ENCODE measurements around the gene SERPINB1. TPM values are rescaled to one million over a fixed set of nuclear protein-coding genes. Genes with fewer than 3 reads are reported as not detected.

Gene SERPINB1
- total and polyA plus RNA-seq, 10 of the 15 experiments (the other 5 are each of a cell fraction or from before 2014, with no cell fraction given) = 0.45 to 2.4 (median 0.83) TPM

DNA sequence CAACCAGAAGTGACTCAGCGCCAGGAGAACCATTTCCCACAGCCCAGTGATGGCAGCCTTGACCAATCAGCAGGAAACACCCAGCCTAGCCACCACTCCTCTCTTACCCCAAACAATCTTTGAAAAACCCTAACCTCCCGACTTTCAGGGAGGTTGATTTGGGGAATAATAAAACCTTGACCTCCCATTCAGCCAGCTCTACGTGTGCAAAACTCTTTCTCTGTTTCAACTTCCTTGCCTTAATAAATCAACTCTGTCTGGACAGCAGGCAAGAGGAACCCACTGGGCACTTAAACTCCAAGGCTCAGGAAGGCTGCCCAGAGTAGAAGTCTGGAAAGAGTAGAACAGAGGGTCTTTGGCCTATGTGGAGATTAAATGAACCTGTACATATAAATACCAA is 35.0 kb downstream of the SERPINB1 start (continued):
- TF ChIP-seq CEBPZ (IDR thresholded peaks at IDR 0.05; ENCODE audit: low read depth, low read length) (no peak), NR2C1 (IDR thresholded peaks at IDR 0.05) (no peak), RBBP5 (conservative IDR thresholded peaks at IDR 0.05) (no peak), BHLHE40 (IDR thresholded peaks at IDR 0.05; ENCODE audit: borderline replicate concordance in 1 of 2, low read depth in 2 of 2, low read length in 1 of 2) (no peak), MXI1 (IDR thresholded peaks at IDR 0.05; ENCODE audit: low read depth, low read length) (no peak), JUND (IDR thresholded peaks at IDR 0.05; ENCODE audit: low read depth, low read length) (no peak)
- TF ChIP-seq, protein P1, sequence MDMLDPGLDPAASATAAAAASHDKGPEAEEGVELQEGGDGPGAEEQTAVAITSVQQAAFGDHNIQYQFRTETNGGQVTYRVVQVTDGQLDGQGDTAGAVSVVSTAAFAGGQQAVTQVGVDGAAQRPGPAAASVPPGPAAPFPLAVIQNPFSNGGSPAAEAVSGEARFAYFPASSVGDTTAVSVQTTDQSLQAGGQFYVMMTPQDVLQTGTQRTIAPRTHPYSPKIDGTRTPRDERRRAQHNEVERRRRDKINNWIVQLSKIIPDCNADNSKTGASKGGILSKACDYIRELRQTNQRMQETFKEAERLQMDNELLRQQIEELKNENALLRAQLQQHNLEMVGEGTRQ (IDR thresholded peaks at IDR 0.05; ENCODE audit: borderline replicate concordance, low read depth, low read length) = no peak

GRCh38 chr6:2805031-2805430 is 36.6 kb downstream of the SERPINB1 start:
- 59% methylated on average over 14 of the region's 14 CpGs for whole genome bisulfite sequencing (ENCODE audit: insufficient coverage, insufficient replicate concordance, low lambda C conversion rate, missing lambda C conversion rate)
- no peaks in the 10 kb centered on the region for H3K36me3 ChIP-seq (ENCODE audit: control insufficient read depth in 2 of 2, insufficient read depth in 2 of 2, low read length in 1 of 2)
- no TSS peak for BruUV-seq (replicated peaks)
- H3K4me3 ChIP-seq = no peak overlapping the region
- H3K4me1 ChIP-seq (ENCODE audit: control insufficient read depth, insufficient read depth, low read length) = no peaks in the 10 kb centered on the region
- ChIA-PET POLR2A (no interaction called here), CTCF (no interaction called here), SMC1A (ENCODE audit: uncharacterized antibody, unreplicated experiment) (no interaction called here), RAD21 (ENCODE audit: unreplicated experiment) (no interaction called here)
- H3K27me3 ChIP-seq (replicated peaks in 1 of 2; ENCODE audit: control insufficient read depth in 2 of 2, insufficient read depth in 2 of 2, low read length in 1 of 2) = no peaks in the 10 kb centered on the region
- H2AFZ ChIP-seq (ENCODE audit: control insufficient read depth, low read depth, low read length) = no peak overlapping the region
- H3K4me2 ChIP-seq (ENCODE audit: control insufficient read depth, insufficient read depth) = no peak overlapping the region
- FAIRE-seq = no peak
- H3K9me3 ChIP-seq (replicated peaks; ENCODE audit: control insufficient read depth, insufficient read depth, low read length) = no peaks in the 10 kb centered on the region; the same call in 2 of the 3 replicates
- no peaks in the 10 kb centered on the region for H3K79me2 ChIP-seq (ENCODE audit: control insufficient read depth, insufficient read depth, low read length)
- no peak for DNase-seq (ENCODE audit: low read depth, low spot score)
- no peak overlapping the region for H3K9ac ChIP-seq (ENCODE audit: control insufficient read depth, insufficient read depth, low read length)
- no peak for ATAC-seq
- no peaks in the 10 kb centered on the region for H4K20me1 ChIP-seq (ENCODE audit: control insufficient read depth, insufficient read depth)
- intact Hi-C loops (cut with micrococcal nuclease; ENCODE audit: unreplicated experiment) = no loop called here
- in situ Hi-C loops (cut with MboI) = no loop called here
- H3K27ac ChIP-seq (ENCODE audit: control insufficient read depth, insufficient read depth) = no peak overlapping the region
- TF ChIP-seq ZNF217 (IDR thresholded peaks at IDR 0.05) = no peak
- no peak for TF ChIP-seq NFYB (IDR thresholded peaks at IDR 0.05; ENCODE audit: insufficient read depth, low read depth, low read length)
- no peak for TF ChIP-seq MEF2B (IDR thresholded peaks at IDR 0.05; ENCODE audit: partially characterized antibody, poor library complexity, severe bottlenecking)
- no peak for TF ChIP-seq PAX8 (IDR thresholded peaks at IDR 0.05)
- TF ChIP-seq CREM (IDR thresholded peaks at IDR 0.05; ENCODE audit: low read depth) = no peak
- TF ChIP-seq NR2C2 (IDR thresholded peaks at IDR 0.05; ENCODE audit: borderline replicate concordance, control insufficient read depth, insufficient read length, low read depth) = no peak
- TF ChIP-seq BCLAF1 (IDR thresholded peaks at IDR 0.05) = no peak
- TF ChIP-seq DPF2 (IDR thresholded peaks at IDR 0.05) = no peak
- no peak for TF ChIP-seq HDAC6 (IDR thresholded peaks at IDR 0.05; ENCODE audit: unreplicated experiment)
- no peak for TF ChIP-seq ZBED1 (IDR thresholded peaks at IDR 0.05; ENCODE audit: borderline replicate concordance)
